HEK293 (cell line): ENCODE measurements around the gene CNGB1.

Source experiments
- ZNF121 ChIP-seq: fragments of 450-650 bp; formaldehyde crosslinking; IDR thresholded peaks from 2 replicates; pipeline ENCODE4 v1.5.1; 2016; ENCODE audit warnings: missing biosample characterization, missing genetic modification characterization
- ZNF24 ChIP-seq: fragments of 450-650 bp; formaldehyde crosslinking; IDR thresholded peaks from 2 replicates; pipeline ENCODE4 v1.5.1; 2016; ENCODE audit warnings: missing biosample characterization, missing genetic modification characterization
- ZNF341 ChIP-seq: fragments of 450-650 bp; formaldehyde crosslinking; IDR thresholded peaks from 2 replicates; pipeline ENCODE4; 2016; ENCODE audit warnings: low read depth, missing biosample characterization, missing genetic modification characterization
- ZNF473 ChIP-seq: fragments of 450-650 bp; formaldehyde crosslinking; IDR thresholded peaks from 2 replicates; pipeline ENCODE4 v1.5.1; 2017; ENCODE audit warnings: missing biosample characterization, missing genetic modification characterization
- ZNF510 ChIP-seq: fragments of 450-650 bp; formaldehyde crosslinking; IDR thresholded peaks from 2 replicates; pipeline ENCODE4 v1.5.1; 2018; ENCODE audit warnings: mild to moderate bottlenecking, missing genetic modification characterization, missing biosample characterization; ENCODE audit not compliant: insufficient replicate concordance
- ZNF664 ChIP-seq: fragments of 450-650 bp; formaldehyde crosslinking; IDR thresholded peaks from 2 replicates; pipeline ENCODE4 v1.5.1; 2016; ENCODE audit warnings: missing biosample characterization, missing genetic modification characterization
- TF ChIP-seq, protein P1 (sequence below): fragments of 450-650 bp; formaldehyde crosslinking; IDR thresholded peaks from 2 replicates; pipeline ENCODE4 v1.5.1; 2016; ENCODE audit warnings: missing biosample characterization, missing genetic modification characterization
- TF ChIP-seq, protein P2 (sequence below): fragments of 450-650 bp; formaldehyde crosslinking; optimal IDR thresholded peaks from 2 replicates; pipeline ENCODE3; 2016; ENCODE audit warnings: missing biosample characterization, mild to moderate bottlenecking, missing genetic modification characterization
- TF ChIP-seq, protein P3 (sequence below): fragments of 450-650 bp; IDR thresholded peaks from 2 replicates; pipeline ENCODE4 v1.5.1; 2018; ENCODE audit warnings: missing biosample characterization, missing genetic modification characterization

DNA sequence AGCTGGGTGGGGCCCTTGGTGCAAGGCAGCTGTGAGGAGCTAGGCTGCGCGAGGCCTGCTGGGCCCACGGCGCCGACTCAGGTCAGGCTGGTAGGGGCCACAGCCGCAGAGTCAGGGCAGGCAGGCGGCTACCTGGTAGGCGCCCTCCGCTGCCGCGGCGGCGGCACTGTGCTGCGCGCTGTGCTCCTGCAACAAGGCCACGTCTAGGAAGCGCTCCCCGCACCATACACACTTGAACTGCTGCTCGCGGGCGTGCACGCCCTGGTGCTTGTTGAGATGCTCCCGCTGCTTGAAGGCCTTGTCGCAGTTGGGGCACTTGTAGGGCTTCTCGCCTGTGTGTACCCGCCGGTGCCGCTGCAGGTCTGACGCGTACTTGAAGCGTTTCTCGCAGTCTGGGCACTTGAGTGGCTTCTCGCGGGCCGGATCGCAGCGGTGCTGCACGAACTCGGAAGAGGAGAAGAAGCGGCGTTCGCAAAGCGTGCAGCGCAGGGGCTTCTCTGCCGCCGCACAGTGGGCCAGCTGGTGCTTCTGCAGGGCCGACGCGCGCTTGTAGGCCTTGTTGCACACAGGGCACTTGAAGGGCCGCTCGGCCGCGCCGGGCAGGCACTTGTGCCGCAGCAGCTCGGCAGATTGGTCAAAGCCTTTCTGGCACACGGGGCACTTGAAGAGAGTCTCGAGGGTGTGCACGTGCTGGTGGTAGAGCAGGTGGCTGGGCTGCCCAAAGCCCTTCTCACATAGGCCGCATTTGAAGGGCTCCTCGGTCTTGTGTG is 25.7 kb upstream of the CNGB1 start:
- TF ChIP-seq ZNF24 (tag by site-specific recombination) (no peak), ZNF510 (no peak), ZNF664 (tag by site-specific recombination) (no peak), ZNF121 (tag by site-specific recombination) (no peak), ZNF473 (no peak), ZNF341 (no peak)
- TF ChIP-seq, protein P1, sequence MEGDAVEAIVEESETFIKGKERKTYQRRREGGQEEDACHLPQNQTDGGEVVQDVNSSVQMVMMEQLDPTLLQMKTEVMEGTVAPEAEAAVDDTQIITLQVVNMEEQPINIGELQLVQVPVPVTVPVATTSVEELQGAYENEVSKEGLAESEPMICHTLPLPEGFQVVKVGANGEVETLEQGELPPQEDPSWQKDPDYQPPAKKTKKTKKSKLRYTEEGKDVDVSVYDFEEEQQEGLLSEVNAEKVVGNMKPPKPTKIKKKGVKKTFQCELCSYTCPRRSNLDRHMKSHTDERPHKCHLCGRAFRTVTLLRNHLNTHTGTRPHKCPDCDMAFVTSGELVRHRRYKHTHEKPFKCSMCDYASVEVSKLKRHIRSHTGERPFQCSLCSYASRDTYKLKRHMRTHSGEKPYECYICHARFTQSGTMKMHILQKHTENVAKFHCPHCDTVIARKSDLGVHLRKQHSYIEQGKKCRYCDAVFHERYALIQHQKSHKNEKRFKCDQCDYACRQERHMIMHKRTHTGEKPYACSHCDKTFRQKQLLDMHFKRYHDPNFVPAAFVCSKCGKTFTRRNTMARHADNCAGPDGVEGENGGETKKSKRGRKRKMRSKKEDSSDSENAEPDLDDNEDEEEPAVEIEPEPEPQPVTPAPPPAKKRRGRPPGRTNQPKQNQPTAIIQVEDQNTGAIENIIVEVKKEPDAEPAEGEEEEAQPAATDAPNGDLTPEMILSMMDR: no peak
- TF ChIP-seq, protein P2, sequence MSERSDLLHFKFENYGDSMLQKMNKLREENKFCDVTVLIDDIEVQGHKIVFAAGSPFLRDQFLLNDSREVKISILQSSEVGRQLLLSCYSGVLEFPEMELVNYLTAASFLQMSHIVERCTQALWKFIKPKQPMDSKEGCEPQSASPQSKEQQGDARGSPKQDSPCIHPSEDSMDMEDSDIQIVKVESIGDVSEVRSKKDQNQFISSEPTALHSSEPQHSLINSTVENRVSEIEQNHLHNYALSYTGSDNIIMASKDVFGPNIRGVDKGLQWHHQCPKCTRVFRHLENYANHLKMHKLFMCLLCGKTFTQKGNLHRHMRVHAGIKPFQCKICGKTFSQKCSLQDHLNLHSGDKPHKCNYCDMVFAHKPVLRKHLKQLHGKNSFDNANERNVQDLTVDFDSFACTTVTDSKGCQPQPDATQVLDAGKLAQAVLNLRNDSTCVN (tag by site-specific recombination): no peak
- TF ChIP-seq, protein P3, sequence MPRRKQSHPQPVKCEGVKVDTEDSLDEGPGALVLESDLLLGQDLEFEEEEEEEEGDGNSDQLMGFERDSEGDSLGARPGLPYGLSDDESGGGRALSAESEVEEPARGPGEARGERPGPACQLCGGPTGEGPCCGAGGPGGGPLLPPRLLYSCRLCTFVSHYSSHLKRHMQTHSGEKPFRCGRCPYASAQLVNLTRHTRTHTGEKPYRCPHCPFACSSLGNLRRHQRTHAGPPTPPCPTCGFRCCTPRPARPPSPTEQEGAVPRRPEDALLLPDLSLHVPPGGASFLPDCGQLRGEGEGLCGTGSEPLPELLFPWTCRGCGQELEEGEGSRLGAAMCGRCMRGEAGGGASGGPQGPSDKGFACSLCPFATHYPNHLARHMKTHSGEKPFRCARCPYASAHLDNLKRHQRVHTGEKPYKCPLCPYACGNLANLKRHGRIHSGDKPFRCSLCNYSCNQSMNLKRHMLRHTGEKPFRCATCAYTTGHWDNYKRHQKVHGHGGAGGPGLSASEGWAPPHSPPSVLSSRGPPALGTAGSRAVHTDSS: no peak
